ENCODE measurements around the gene PLIN5. TPM values are rescaled to one million over a fixed set of nuclear protein-coding genes. Genes with fewer than 3 reads are reported as not detected.

PLIN5 gene
- total RNA-seq, 1 donor from 2014 or later, result 0.06 TPM

DNA sequence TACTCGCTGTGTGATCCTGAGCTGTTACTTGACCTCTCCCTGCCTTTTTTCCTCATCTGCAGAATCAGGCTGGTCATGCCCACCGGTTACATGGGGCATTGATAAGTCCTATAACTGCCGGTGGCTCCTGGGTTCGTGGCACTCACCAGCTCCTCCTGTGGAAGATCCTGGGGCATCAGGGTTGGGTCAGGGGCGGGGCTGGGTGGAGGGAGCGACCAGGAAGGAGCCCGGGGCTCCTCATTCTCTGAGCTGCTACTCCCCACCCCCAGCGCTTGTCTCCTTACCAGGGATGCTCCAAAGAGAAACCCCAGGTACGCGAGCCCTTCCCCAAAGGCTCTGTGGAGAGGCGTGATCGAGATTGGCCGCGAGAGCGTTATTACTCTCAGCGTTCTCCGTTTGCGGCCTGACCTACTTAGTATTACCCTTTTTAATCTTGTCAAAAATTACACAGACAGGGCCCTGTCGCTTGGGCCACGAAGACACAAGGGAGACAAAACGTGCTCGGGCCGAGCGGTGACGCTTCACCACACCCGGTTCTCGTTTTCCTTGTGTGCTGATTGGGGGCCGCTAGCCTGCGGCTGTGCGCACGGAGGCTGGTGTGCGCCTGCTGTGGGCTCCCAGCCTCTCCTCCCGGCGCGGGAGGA, 52.2 kb downstream of the PLIN5 start:
- DNase-seq (ENCODE audit: low read depth), result no peak
- TF ChIP-seq, protein P1, sequence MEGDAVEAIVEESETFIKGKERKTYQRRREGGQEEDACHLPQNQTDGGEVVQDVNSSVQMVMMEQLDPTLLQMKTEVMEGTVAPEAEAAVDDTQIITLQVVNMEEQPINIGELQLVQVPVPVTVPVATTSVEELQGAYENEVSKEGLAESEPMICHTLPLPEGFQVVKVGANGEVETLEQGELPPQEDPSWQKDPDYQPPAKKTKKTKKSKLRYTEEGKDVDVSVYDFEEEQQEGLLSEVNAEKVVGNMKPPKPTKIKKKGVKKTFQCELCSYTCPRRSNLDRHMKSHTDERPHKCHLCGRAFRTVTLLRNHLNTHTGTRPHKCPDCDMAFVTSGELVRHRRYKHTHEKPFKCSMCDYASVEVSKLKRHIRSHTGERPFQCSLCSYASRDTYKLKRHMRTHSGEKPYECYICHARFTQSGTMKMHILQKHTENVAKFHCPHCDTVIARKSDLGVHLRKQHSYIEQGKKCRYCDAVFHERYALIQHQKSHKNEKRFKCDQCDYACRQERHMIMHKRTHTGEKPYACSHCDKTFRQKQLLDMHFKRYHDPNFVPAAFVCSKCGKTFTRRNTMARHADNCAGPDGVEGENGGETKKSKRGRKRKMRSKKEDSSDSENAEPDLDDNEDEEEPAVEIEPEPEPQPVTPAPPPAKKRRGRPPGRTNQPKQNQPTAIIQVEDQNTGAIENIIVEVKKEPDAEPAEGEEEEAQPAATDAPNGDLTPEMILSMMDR (conservative IDR thresholded peaks at IDR 0.05; ENCODE audit: low read depth, low read length), result no peak
- H3K4me3 ChIP-seq (ENCODE audit: low read depth, low read length), result no peak overlapping the region

DNA sequence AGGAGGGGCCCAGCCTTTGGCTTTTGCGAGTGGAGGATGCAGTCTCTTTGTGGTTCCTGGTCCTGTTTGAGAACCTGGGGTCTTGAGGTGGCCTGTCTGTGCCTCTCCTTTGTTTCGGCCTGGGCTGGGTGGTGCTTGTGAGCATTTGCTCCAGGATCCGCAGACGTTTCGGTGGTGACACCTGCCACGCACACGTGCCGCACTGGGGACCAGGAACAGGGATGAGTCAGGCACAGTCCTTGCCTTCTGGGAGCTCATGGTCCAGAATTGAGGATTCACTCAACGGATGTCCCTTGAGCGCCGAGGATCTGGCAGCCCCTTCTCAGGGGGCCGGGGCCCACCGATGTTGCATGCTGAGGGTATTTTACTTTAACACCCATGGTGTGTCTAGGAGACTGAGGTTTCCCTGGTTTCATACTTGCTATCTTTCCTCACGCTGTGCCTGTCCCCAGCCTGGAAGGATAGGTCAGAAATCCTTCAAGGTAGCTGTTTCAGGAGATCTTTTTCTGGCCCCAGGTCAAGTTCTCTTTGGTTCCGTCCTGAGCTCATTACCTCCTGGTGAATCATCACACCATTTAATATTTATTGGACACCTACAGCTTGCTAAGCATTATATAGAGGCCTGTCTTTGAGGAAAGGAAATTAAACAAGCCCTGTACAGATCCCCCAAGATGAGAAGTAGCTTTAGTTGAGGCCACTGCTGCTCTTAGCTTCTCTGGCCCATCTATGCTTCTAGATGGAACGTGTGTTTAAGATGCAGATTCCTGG, 57.8 kb downstream of the PLIN5 start:
- no peak overlapping the region for H3K4me3 ChIP-seq (ENCODE audit: low read depth, low read length)
- DNase-seq (ENCODE audit: low read depth), result no peak
- TF ChIP-seq, protein P1 (conservative IDR thresholded peaks at IDR 0.05; ENCODE audit: low read depth, low read length), result no peak

DNA sequence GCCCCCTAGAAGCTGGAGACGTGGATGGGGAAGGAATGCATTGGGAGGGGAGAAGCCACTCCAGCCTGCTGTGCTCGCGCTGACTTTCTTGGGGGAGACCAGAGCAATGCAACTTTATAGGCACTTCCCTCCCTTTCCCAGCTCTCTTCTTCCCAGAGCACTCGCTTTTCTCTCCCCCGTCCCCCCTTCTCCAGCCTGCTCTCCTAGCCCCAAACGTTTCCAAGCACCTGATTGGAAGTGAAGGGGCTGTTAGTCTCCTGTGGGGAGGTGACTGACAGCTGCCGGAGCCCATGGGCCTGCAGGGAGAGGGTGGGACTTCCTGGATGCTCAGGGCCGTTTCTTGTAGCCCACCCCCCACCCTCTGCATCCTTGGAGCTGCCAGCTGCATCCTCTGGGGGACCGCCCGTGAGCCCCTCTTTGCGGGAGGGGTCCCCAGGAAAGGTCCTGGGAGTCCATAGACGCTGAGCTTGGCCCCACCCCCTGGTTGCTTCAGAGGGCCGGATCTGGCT, 60.5 kb downstream of the PLIN5 start:
- TF ChIP-seq, protein P1 (conservative IDR thresholded peaks at IDR 0.05; ENCODE audit: low read depth, low read length), result no peak
- no peak for DNase-seq (ENCODE audit: low read depth)
- peak overlapping the region; percentile 81 for H3K4me3 ChIP-seq (ENCODE audit: low read depth, low read length)

DNA sequence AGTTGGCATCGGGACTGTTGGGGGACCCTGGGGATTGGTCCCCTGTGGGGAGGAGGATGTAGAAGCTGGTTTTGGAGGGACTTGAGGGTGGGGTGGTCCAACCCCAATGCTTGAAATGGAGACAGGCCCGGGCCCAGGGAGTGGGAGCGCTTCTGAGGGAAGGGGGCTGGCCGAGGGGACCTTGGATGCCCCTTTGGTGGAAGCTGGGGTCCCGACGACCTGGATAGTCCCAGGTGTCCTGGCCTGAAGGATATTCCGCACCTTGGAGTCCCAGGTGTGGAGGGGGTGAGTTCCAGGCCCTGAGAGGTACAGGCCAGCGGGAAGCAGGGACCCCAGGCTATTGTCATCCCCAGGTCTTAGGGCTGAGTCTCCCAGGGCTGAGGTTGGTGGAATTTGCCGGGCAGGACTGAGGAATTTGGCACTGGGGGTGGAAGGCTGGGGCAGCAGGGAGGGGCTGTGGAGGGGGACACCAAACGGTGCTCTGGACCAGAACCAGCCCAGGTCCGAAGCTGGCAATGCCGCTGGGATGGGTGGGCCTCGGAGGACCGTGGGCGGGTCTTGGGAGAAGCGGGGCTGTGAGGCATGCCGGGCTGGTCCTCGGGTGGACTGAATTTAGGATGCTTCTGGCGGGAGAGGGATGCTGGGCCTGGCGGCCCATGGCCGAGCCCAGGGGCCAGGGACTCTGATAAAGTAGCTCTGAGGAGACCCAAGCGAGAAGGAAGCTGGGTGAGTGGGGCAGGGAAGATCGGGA, 61.1 kb downstream of the PLIN5 start:
- peak overlapping the region; percentile 81 for H3K4me3 ChIP-seq (ENCODE audit: low read depth, low read length)
- TF ChIP-seq, protein P1 (conservative IDR thresholded peaks at IDR 0.05; ENCODE audit: low read depth, low read length), result no peak
- no peak for DNase-seq (ENCODE audit: low read depth)

DNA sequence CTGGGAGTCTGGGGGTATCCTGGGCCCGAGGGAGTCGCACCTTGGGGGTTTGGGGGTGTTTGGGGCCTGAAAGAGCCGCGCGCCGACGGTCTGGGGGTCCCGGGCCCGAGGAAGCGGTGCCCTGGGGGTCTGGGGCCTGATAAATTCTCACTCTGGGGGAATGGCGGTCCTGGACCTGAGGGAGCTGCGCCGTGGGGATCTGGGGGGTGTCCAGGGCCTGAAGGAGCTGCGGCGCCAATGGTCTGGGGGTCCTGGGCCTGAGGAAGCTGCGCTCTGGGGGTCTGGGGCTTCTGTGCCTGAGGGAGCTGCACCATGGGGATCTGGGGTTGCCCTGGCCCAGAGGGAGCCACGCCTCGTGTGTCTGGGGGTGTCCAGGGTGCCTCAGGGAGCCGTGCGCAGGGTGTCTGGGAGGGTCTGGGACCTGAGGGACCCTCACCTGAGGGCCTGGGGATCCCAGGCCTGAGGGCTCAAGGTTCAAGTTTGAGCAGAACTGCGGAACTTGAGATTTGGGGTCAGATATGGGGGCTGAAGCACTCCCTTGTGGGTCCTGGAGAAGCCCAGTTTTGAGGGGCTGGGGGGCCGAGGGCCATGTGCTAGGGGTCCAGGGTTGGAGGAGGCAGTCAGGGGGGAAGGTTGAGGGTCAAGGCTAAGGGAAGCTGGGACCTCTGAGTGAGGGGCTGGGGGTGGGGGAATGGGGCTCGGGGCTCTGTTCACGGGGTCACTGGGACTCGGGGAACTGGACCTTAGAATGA, 61.8 kb downstream of the PLIN5 start:
- H3K4me3 ChIP-seq (ENCODE audit: low read depth, low read length), result peak overlapping the region; percentile 81
- no peak for DNase-seq (ENCODE audit: low read depth)
- TF ChIP-seq, protein P1 (conservative IDR thresholded peaks at IDR 0.05; ENCODE audit: low read depth, low read length), result no peak

Other genes with a start within 250 kb of the PLIN5 start
- not detected in 2 replicates for gene TMIGD2, start 232.8 kb downstream of the PLIN5 start, total RNA-seq
- 17.5 and 22.9 TPM in 2 replicates for gene FSD1, start 230.6 kb downstream of the PLIN5 start, total RNA-seq
- gene STAP2, start 196.4 kb downstream of the PLIN5 start, total RNA-seq, result 49.2 and 70.8 TPM in 2 replicates
- 3.9 and 6.3 TPM in 2 replicates for gene MPND, start 191.7 kb downstream of the PLIN5 start, total RNA-seq
- gene SH3GL1, start 134.7 kb downstream of the PLIN5 start, total RNA-seq, result 66.5 and 109 TPM in 2 replicates
- gene CHAF1A, start 132.6 kb downstream of the PLIN5 start, total RNA-seq, result 36.7 and 50.2 TPM in 2 replicates
- gene UBXN6, start 77.4 kb downstream of the PLIN5 start, total RNA-seq, result 40.9 and 62.4 TPM in 2 replicates
- 91.8 and 93.8 TPM in 2 replicates for gene HDGFL2, start 62.9 kb downstream of the PLIN5 start, total RNA-seq
- gene PLIN4, start 16.7 kb downstream of the PLIN5 start, total RNA-seq, result not detected in 2 replicates
- gene LRG1, start 4.8 kb upstream of the PLIN5 start, total RNA-seq, result 0.35 TPM in 1 of 2 replicates, not detected in the other
- gene SEMA6B, start 24.5 kb upstream of the PLIN5 start, total RNA-seq, result 0.65 TPM in 1 of 2 replicates, not detected in the other
- gene TNFAIP8L1, start 104.3 kb upstream of the PLIN5 start, total RNA-seq, result 6.7 and 7.4 TPM in 2 replicates
- 83.0 and 126 TPM in 2 replicates for gene MYDGF, start 135.1 kb upstream of the PLIN5 start, total RNA-seq
- 85.3 and 127 TPM in 2 replicates for gene DPP9, start 188.6 kb upstream of the PLIN5 start, total RNA-seq